Colonic mucosa (tissue), 4 donors: ENCODE measurements around the gene MALL. TPM values are rescaled to one million over a fixed set of nuclear protein-coding genes. Genes with fewer than 3 reads are reported as not detected.

Experiments used
- DNase-seq: peaks from one replicate; pipeline ENCODE4 v3.0.0-alpha.2; 2020
- H3K27ac ChIP-seq: fragments of 200-600 bp; one replicate; pipeline ENCODE4 v1.8.0; 2021
- H3K27me3 ChIP-seq: fragments of 200-600 bp; one replicate; pipeline ENCODE4 v1.8.0; 2021
- H3K36me3 ChIP-seq: fragments of 200-600 bp; one replicate; pipeline ENCODE4 v1.8.0; 2021
- H3K4me1 ChIP-seq: fragments of 200-600 bp; one replicate; pipeline ENCODE4 v1.8.0; 2021; ENCODE audit warnings: mild to moderate bottlenecking
- H3K4me3 ChIP-seq: fragments of 200-600 bp; one replicate; pipeline ENCODE4 v1.8.0; 2021
- H3K9ac ChIP-seq, 2 donors: one replicate each; pipeline ENCODE4 v1.7.0; 2013; ENCODE audit warnings: control low read depth in 2 of 2, low read depth in 2 of 2, low read length in 2 of 2
- H3K9me3 ChIP-seq: fragments of 200-600 bp; one replicate; pipeline ENCODE4 v1.8.0; 2021
- CTCF ChIP-seq: fragments of 200-600 bp; IDR thresholded peaks from one replicate; pipeline ENCODE4 v1.8.0; 2022; ENCODE audit warnings: antibody characterized with exemption, mild to moderate bottlenecking
- intact Hi-C: fragments of 100-400 bp; cut with DNase I; formaldehyde crosslinking; loops from one replicate; pipeline ENCODE4 v1.14.1; 2022
- total RNA-seq, 2 donors: library from RNA; stranded (reverse); fragmentation: NEBNext Ultra II Directional in 1 of 2; extraction: Animal tissue kit (Norgen Biotek cat#: 25700) in 1 of 2; gene quantifications; one replicate each; pipeline ENCODE4 v1.2.1, GENCODE V29; 2021
- donor health status: healthy.
- donor health status: DM: no; HTN: no; CAD: no.
- donor health status: DM: no; HTN: no; CAD: no.

The MALL gene
- total RNA-seq, 2 donors from 2014 or later = 213 to 567 TPM

- Histone ChIP-seq H3K9ac (peak overlapping the region; percentile 27 to 60), H3K4me1 (peaks cover 3% of the 10 kb centered on the region), H3K27ac (peak overlapping the region; percentile 64), H3K27me3 (no peaks in the 10 kb centered on the region), H3K4me3 (no peak overlapping the region), H3K36me3 (no peaks in the 10 kb centered on the region), H3K9me3 (no peaks in the 10 kb centered on the region)
- DNase-seq = peak; percentile 32
- intact Hi-C loops = no loop called here
- no peak for TF ChIP-seq CTCF
Observed at GRCh38 chr2:110106642-110107041, 9.0 kb downstream of the MALL start.

GRCh38 chr2:110105608-110106467 is 9.8 kb downstream of the MALL start:
- Histone ChIP-seq H3K9me3 (no peaks in the 10 kb centered on the region), H3K36me3 (no peaks in the 10 kb centered on the region), H3K27ac (peak overlapping the region; percentile 64), H3K4me1 (peaks cover 7% of the 10 kb centered on the region), H3K4me3 (peak overlapping the region; percentile 10), H3K27me3 (no peaks in the 10 kb centered on the region), H3K9ac (peak overlapping the region in 1 of 2 donors; percentile 22)
- DNase-seq = peak; percentile 82
- no peak for TF ChIP-seq CTCF
- intact Hi-C loops = no loop called here

GRCh38 chr2:110105183-110105582 is 10.4 kb downstream of the MALL start:
- H3K27me3 ChIP-seq = no peaks in the 10 kb centered on the region
- peak overlapping the region; percentile 64 for H3K27ac ChIP-seq
- H3K4me3 ChIP-seq = no peak overlapping the region
- H3K4me1 ChIP-seq = peaks cover 7% of the 10 kb centered on the region
- no peak for TF ChIP-seq CTCF
- intact Hi-C loops = no loop called here
- peak overlapping the region in 1 of 2 donors; percentile 22 for H3K9ac ChIP-seq
- no peaks in the 10 kb centered on the region for H3K9me3 ChIP-seq
- H3K36me3 ChIP-seq = no peaks in the 10 kb centered on the region
- no peak for DNase-seq

- Histone ChIP-seq H3K27ac (peak overlapping the region; percentile 71), H3K9me3 (no peaks in the 10 kb centered on the region), H3K9ac (peak overlapping the region in 1 of 2 donors; percentile 5), H3K4me3 (no peak overlapping the region), H3K4me1 (peaks cover 7% of the 10 kb centered on the region), H3K27me3 (no peaks in the 10 kb centered on the region), H3K36me3 (no peaks in the 10 kb centered on the region)
- TF ChIP-seq CTCF = no peak
- DNase-seq = no peak
- intact Hi-C loops = no loop called here
Observed at GRCh38 chr2:110104025-110104771, 11.4 kb downstream of the MALL start.

- H3K4me1 ChIP-seq = peaks cover 7% of the 10 kb centered on the region
- intact Hi-C loops = no loop called here
- no peak overlapping the region for H3K4me3 ChIP-seq
- H3K9ac ChIP-seq = no peak overlapping the region
- H3K27me3 ChIP-seq = no peaks in the 10 kb centered on the region
- no peak for TF ChIP-seq CTCF
- no peaks in the 10 kb centered on the region for H3K36me3 ChIP-seq
- no peaks in the 10 kb centered on the region for H3K9me3 ChIP-seq
- peak; percentile 90 for DNase-seq
- H3K27ac ChIP-seq = peak overlapping the region; percentile 83
Observed at GRCh38 chr2:110103061-110103961, 12.3 kb downstream of the MALL start.
